HFF-Myc (cell line): Measurements from ENCODE around the gene RUFY3.

Source experiments
- DNase-seq: peaks from one replicate; pipeline ENCODE4 v3.0.0-alpha.2; 2011; ENCODE audit warnings: low read depth; ENCODE audit errors: extremely low read depth
- H3K4me3 ChIP-seq: replicated peaks from 2 replicates; pipeline ENCODE4 v1.5.1; 2011; ENCODE audit warnings: low read depth, mild to moderate bottlenecking, control low read depth, low read length
- CTCF ChIP-seq: IDR thresholded peaks from 2 replicates; pipeline ENCODE4 v1.5.1; 2012; ENCODE audit warnings: mild to moderate bottlenecking, low read depth, low read length, control low read depth; ENCODE audit errors: missing control alignments

Gene RUFY3

GRCh38 chr4:70706044-70706461 lies 15.7 kb upstream of the RUFY3 start:
- no peak for TF ChIP-seq CTCF
- peak overlapping the region; percentile 57 for H3K4me3 ChIP-seq
- no peak for DNase-seq

- H3K4me3 ChIP-seq, result peak overlapping the region; percentile 57
- TF ChIP-seq CTCF, result no peak
- no peak for DNase-seq
Observed at GRCh38 chr4:70706516-70706915, 15.2 kb upstream of the RUFY3 start.

- no peak for DNase-seq
- no peak overlapping the region for H3K4me3 ChIP-seq
Observed at GRCh38 chr4:70709611-70710205, 12.1 kb upstream of the RUFY3 start.

GRCh38 chr4:70711599-70711998 lies 10.2 kb upstream of the RUFY3 start:
- no peak for DNase-seq
- TF ChIP-seq CTCF, result no peak
- no peak overlapping the region for H3K4me3 ChIP-seq

More at GRCh38 chr4:70709611-70710205, 12.1 kb upstream of the RUFY3 start:
- TF ChIP-seq CTCF, result no peak

- DNase-seq, result no peak
- H3K4me3 ChIP-seq, result no peak overlapping the region
- no peak for TF ChIP-seq CTCF
Observed at GRCh38 chr4:70712150-70712549, 9.6 kb upstream of the RUFY3 start.

- no peak overlapping the region for H3K4me3 ChIP-seq
- DNase-seq, result no peak
- TF ChIP-seq CTCF, result no peak
Observed at GRCh38 chr4:70712604-70713452, 8.9 kb upstream of the RUFY3 start.
